HCT116 (cell line): ENCODE results near the gene IPO13. TPM values are rescaled to one million over a fixed set of nuclear protein-coding genes. Genes with fewer than 3 reads are reported as not detected.

ENCODE experiments used
- ATAC-seq: fragments of 200-7000 bp; cut with Tn5 transposase; 2 replicates; pipeline ENCODE4 v1.9.1; 2020; ENCODE audit warnings: mild to moderate bottlenecking, moderate library complexity
- BruUV-seq: library from RNA; stranded (reverse); fragments of 400-500 nt; replicated peaks from 2 replicates; lab custom pipeline; 2021; lab: Mats Ljungman, UMichigan
- CTCF ChIA-PET: fragments of 300-600 bp; sonication (Branson Sonifier 250); formaldehyde crosslinking; loops from one replicate; lab custom pipeline; 2021; ENCODE audit warnings: antibody characterized with exemption; lab: Charles Lee
- POLR2A ChIA-PET: fragments of 300-600, 350-600 bp; sonication (Branson Sonifier 250); formaldehyde crosslinking; loops from one replicate; lab custom pipeline; 2021; ENCODE audit warnings: antibody characterized with exemption; lab: Charles Lee
- RAD21 ChIA-PET, 2 experiments: fragments of 300-600 bp; sonication (Branson Sonifier 250); formaldehyde crosslinking; loops; one replicate each; lab custom pipeline; 2023; ENCODE audit warnings: low total read pairs in 2 of 2; ENCODE audit not compliant: uncharacterized antibody in 2 of 2, unreplicated experiment in 2 of 2, low non-redundant PET in 1 of 2; lab: Charles Lee
- DNase-seq: peaks from one replicate; pipeline ENCODE4 v3.0.0-alpha.2; 2010; ENCODE audit warnings: low read depth, low spot score
- H2AFZ ChIP-seq: fragments of 200-600 bp; shearing (Covaris generic), sonication (generic); 2 replicates; pipeline ENCODE4 v1.6.1; 2017; ENCODE audit warnings: low read depth, mixed run types, mixed read lengths, antibody characterized with exemption, low read length; ENCODE audit not compliant: poor library complexity, severe bottlenecking
- H3K27ac ChIP-seq: 2 replicates; pipeline ENCODE4 v1.5.1; 2012; ENCODE audit warnings: low read depth, low read length
- H3K27me3 ChIP-seq: fragments of 200-600 bp; sonication (generic); 2 replicates; pipeline ENCODE4 v1.6.1; 2016; ENCODE audit warnings: mixed run types, low read length, mixed read lengths; ENCODE audit not compliant: insufficient read depth
- H3K36me3 ChIP-seq, 2 experiments: fragments of 200-500 bp in 1 of 2; fragments of 200-600 bp in 1 of 2; sonication (Bioruptor generic) in 1 of 2; sonication (generic) in 1 of 2; 2 replicates each; pipeline versions ENCODE4 v1.5.1 to v1.6.1; 2014 to 2016; ENCODE audit warnings: low read length in 2 of 2, inconsistent platforms in 1 of 2, mixed read lengths in 1 of 2, mixed run types in 1 of 2; ENCODE audit not compliant: insufficient read depth in 2 of 2, control insufficient read depth in 1 of 2
- H3K4me1 ChIP-seq, 2 experiments: fragments of 200-600 bp in 1 of 2; sonication (generic) in 1 of 2; 2 replicates each; pipeline versions ENCODE4 v1.5.1 to v1.6.1; 2012 to 2017; ENCODE audit warnings: low read length in 2 of 2, inconsistent platforms in 1 of 2, mild to moderate bottlenecking in 1 of 2, mixed read lengths in 1 of 2, mixed run types in 1 of 2, moderate library complexity in 1 of 2; ENCODE audit not compliant: insufficient read depth in 2 of 2, control insufficient read depth in 1 of 2
- H3K4me2 ChIP-seq: fragments of 200-600 bp; sonication (generic); 2 replicates; pipeline ENCODE4 v1.6.1; 2017; ENCODE audit warnings: mixed run types, low read length, mixed read lengths
- H3K4me3 ChIP-seq, 2 experiments: fragments of 200-600 bp in 1 of 2; sonication (generic) in 1 of 2; replicated peaks in 1 of 2; 2 replicates each; pipeline ENCODE4 v1.5.1; 2011 to 2016; ENCODE audit warnings: low read length in 2 of 2, control low read depth in 1 of 2, low read depth in 1 of 2, mild to moderate bottlenecking in 1 of 2, mixed read lengths in 1 of 2, mixed run types in 1 of 2
- H3K79me2 ChIP-seq: fragments of 200-600 bp; sonication (generic); 2 replicates; pipeline ENCODE4 v1.6.1; 2017; ENCODE audit warnings: mild to moderate bottlenecking, mixed run types, low read length, moderate library complexity, mixed read lengths; ENCODE audit not compliant: insufficient read depth
- H3K9ac ChIP-seq: fragments of 200-600 bp; sonication (generic); 2 replicates; pipeline ENCODE4 v1.6.1; 2016; ENCODE audit warnings: low read length, mixed read lengths
- H3K9me2 ChIP-seq: fragments of 200-600 bp; sonication (generic), shearing (Covaris generic); 2 replicates; pipeline ENCODE4 v1.6.1; 2017; ENCODE audit warnings: mixed run types, mild to moderate bottlenecking, moderate library complexity; ENCODE audit not compliant: insufficient read depth
- H3K9me3 ChIP-seq, 2 experiments: fragments of 200-500 bp in 1 of 2; fragments of 200-600 bp in 1 of 2; sonication (Bioruptor generic) in 1 of 2; sonication (generic) in 1 of 2; 2 replicates each; pipeline ENCODE4 v1.6.1; 2014 to 2017; ENCODE audit warnings: low read length in 2 of 2, mixed read lengths in 2 of 2, inconsistent platforms in 1 of 2, low read depth in 1 of 2, mild to moderate bottlenecking in 1 of 2, mixed run types in 1 of 2, moderate library complexity in 1 of 2; ENCODE audit not compliant: control insufficient read depth in 1 of 2, insufficient read depth in 1 of 2
- H4K20me1 ChIP-seq: fragments of 200-600 bp; sonication (generic), shearing (Covaris generic); 2 replicates; pipeline ENCODE4 v1.6.1; 2017; ENCODE audit warnings: mixed run types, mild to moderate bottlenecking, moderate library complexity; ENCODE audit not compliant: insufficient read depth
- POLR2A ChIP-seq: IDR thresholded peaks from 2 replicates; pipeline ENCODE4 v1.7.0; 2011; ENCODE audit warnings: borderline replicate concordance; ENCODE audit not compliant: insufficient read depth, insufficient read length; ENCODE audit errors: extremely low read depth
- SIN3A ChIP-seq: IDR thresholded peaks from 2 replicates; pipeline ENCODE4 v1.6.1; 2012; ENCODE audit warnings: low read depth
- ZBTB33 ChIP-seq: IDR thresholded peaks from 2 replicates; pipeline ENCODE4 v1.6.1; 2011; ENCODE audit warnings: mild to moderate bottlenecking, low read length, moderate library complexity; ENCODE audit not compliant: insufficient replicate concordance; ENCODE audit errors: extremely low read depth
- intact Hi-C: fragments of 100-400 bp; cut with micrococcal nuclease; formaldehyde crosslinking; loops from 2 replicates; pipeline ENCODE4 v1.10.0; 2022
- total RNA-seq: library from RNA; stranded (reverse); gene quantifications from one replicate; pipeline ENCODE4 v1.2.1, GENCODE V29; 2021; ENCODE audit not compliant: unreplicated experiment
- TF ChIP-seq, protein P1 (sequence below): IDR thresholded peaks from 2 replicates; pipeline ENCODE4 v1.6.1; 2012; ENCODE audit warnings: low read depth

The IPO13 gene
- total RNA-seq, 1 experiment from 2014 or later = 18.7 TPM

DNA sequence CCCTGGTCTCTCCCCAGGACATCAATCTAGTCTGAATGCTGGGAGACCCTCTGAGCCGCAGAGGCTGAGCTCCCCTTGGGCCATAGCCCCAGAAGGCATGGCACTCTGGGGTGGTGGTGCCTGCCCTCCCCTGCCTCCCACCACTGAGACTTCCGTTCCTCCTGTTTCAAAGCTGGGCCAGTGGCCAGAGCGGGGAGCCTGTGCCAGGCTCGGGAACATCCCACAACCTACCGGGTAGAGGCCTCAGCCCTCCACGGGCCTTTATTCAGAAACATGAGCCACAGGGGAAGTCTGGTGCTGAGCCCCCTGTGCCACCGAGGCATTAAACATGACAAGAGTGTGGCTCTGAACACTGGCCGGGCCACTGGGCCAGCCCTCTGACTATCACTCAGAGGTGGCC, 52.7 kb downstream of the IPO13 start:
- no peaks in the 10 kb centered on the region for H4K20me1 ChIP-seq
- ChIA-PET POLR2A (no interaction called here), CTCF (interaction anchor here (1.1 kb wide), 1 partner anchor 65 kb away, joined by 3 read pairs; no protein-coding TSS in a partner anchor), RAD21 (no interaction called here)
- H3K27ac ChIP-seq = no peak overlapping the region
- ATAC-seq = no peak
- intact Hi-C loops = no loop called here
- no peak overlapping the region for H3K4me3 ChIP-seq
- TF ChIP-seq, protein P1, sequence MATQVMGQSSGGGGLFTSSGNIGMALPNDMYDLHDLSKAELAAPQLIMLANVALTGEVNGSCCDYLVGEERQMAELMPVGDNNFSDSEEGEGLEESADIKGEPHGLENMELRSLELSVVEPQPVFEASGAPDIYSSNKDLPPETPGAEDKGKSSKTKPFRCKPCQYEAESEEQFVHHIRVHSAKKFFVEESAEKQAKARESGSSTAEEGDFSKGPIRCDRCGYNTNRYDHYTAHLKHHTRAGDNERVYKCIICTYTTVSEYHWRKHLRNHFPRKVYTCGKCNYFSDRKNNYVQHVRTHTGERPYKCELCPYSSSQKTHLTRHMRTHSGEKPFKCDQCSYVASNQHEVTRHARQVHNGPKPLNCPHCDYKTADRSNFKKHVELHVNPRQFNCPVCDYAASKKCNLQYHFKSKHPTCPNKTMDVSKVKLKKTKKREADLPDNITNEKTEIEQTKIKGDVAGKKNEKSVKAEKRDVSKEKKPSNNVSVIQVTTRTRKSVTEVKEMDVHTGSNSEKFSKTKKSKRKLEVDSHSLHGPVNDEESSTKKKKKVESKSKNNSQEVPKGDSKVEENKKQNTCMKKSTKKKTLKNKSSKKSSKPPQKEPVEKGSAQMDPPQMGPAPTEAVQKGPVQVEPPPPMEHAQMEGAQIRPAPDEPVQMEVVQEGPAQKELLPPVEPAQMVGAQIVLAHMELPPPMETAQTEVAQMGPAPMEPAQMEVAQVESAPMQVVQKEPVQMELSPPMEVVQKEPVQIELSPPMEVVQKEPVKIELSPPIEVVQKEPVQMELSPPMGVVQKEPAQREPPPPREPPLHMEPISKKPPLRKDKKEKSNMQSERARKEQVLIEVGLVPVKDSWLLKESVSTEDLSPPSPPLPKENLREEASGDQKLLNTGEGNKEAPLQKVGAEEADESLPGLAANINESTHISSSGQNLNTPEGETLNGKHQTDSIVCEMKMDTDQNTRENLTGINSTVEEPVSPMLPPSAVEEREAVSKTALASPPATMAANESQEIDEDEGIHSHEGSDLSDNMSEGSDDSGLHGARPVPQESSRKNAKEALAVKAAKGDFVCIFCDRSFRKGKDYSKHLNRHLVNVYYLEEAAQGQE = no peak
- TF ChIP-seq ZBTB33 (no peak), SIN3A (no peak), POLR2A (no peak)
- no peaks in the 10 kb centered on the region for H3K9me2 ChIP-seq
- no peak overlapping the region for H3K4me2 ChIP-seq
- no peaks in the 10 kb centered on the region for H3K27me3 ChIP-seq
- no TSS peak for BruUV-seq
- H3K4me1 ChIP-seq = peaks cover 5 to 9% of the 10 kb centered on the region in 2 experiments; a peak in 3 of 4 replicates
- no peaks in the 10 kb centered on the region for H3K36me3 ChIP-seq
- H3K9me3 ChIP-seq = no peaks in the 10 kb centered on the region
- no peaks in the 10 kb centered on the region for H3K79me2 ChIP-seq
- H3K9ac ChIP-seq = no peak overlapping the region
- no peak for DNase-seq
- H2AFZ ChIP-seq = no peak overlapping the region
